NCI-H748 (cell line): ENCODE measurements around the gene FKBP1C.

Experiments
- DNase-seq: peaks from one replicate; lab custom pipeline; 2025; ENCODE audit not compliant: unreplicated experiment; lab: John Stamatoyannopoulos, UW

FKBP1C gene

GRCh38 chr6:63259153-63259552 is 47.9 kb downstream of the FKBP1C start:
- no peak for DNase-seq

DNA sequence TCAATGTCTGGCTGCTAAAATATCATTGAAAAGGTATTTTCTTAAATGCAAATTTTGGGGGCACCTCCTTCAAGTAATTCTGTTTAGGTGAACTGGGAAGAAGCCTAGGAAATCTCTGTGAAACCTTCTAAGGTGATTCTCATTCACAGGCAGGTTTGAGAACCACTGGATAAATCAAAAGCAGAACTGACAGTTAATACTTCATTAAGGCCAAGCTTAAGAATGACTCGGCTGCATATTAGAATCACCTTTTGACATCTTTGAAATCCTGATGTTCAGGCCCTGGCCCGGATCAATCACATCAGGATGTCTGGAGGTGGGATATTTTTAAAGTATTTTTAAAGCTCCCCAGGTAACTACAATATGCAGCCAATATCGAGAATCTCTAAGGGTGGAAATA is 50.6 kb downstream of the FKBP1C start:
- no peak for DNase-seq
